C4-2B (cell line): Measurements from ENCODE around the gene ARL8B.

Experiments
- ZFX ChIP-seq: fragments of 450-650 bp; IDR thresholded peaks from 2 replicates; pipeline ENCODE4 v1.6.1; 2017
- TF ChIP-seq, protein P1 (sequence below): fragments of 450-650 bp; conservative IDR thresholded peaks from 2 replicates; pipeline ENCODE4 v1.5.1; 2017; ENCODE audit warnings: mild to moderate bottlenecking

DNA sequence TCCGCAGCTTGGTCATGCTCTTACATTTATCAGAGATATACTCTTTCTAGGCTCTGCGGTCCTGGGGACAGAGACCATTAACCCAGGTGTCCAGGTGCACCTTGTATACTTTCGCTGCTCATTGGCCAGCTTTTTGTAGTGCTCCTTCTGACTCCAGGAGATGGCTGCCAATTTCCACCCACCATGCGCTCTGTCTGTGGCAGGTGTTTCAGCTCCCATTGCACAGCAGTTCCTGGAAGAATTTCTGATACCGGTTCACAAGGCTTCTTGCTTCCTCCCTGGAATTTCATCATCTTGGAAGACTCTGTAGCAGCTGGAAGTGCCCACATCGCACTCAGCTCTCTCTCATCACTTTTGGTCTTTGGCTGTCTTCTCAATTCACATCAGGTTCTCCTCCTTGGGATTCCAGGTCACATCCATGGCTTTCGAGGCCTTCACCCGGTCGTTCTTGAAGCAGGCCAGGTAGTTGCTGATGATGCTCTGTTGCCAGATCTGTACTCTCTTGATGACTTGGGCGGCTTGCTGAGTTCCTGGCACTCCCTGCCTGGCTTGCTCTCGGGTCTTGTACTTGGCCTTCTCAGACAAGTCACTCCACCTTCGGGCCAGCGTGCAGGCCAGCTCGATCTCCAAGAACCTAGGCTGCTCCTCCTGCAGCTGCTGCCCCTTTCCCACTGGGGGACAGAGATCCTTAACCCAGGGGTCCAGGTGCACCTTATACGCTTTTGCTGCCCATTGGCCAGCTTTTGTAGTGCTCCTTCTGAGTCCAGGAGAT, 41.1 kb upstream of the ARL8B start:
- TF ChIP-seq, protein P1, sequence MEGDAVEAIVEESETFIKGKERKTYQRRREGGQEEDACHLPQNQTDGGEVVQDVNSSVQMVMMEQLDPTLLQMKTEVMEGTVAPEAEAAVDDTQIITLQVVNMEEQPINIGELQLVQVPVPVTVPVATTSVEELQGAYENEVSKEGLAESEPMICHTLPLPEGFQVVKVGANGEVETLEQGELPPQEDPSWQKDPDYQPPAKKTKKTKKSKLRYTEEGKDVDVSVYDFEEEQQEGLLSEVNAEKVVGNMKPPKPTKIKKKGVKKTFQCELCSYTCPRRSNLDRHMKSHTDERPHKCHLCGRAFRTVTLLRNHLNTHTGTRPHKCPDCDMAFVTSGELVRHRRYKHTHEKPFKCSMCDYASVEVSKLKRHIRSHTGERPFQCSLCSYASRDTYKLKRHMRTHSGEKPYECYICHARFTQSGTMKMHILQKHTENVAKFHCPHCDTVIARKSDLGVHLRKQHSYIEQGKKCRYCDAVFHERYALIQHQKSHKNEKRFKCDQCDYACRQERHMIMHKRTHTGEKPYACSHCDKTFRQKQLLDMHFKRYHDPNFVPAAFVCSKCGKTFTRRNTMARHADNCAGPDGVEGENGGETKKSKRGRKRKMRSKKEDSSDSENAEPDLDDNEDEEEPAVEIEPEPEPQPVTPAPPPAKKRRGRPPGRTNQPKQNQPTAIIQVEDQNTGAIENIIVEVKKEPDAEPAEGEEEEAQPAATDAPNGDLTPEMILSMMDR, result no peak
- no peak for TF ChIP-seq ZFX
